HL-60/S4 (cell line): ENCODE results near the gene KHDC4.
"Not testable (repeated sequence)": the region's sequence is repeated elsewhere in the genome, so short reads cannot be mapped to it uniquely, and the experiment has no call there.

Source experiments
- in situ Hi-C: fragments of 300-500 bp; cut with MboI; formaldehyde crosslinking; loops from 2 replicates; pipeline ENCODE4 v1.14.3; 2022; ENCODE audit warnings: low sequenced_read_pairs

The KHDC4 gene

GRCh38 chr1:155910621-155911121 is 23.5 kb downstream of the KHDC4 start:
- in situ Hi-C loops = no loop called here

- in situ Hi-C loops = no loop called here
Observed at GRCh38 chr1:155909894-155910293, 24.3 kb downstream of the KHDC4 start.

- in situ Hi-C loops = no loop called here
Observed at GRCh38 chr1:155904261-155904660, 30.0 kb downstream of the KHDC4 start.

GRCh38 chr1:155900161-155900560 is 34.1 kb downstream of the KHDC4 start:
- in situ Hi-C loops = no loop called here

- in situ Hi-C loops = no loop called here
Observed at GRCh38 chr1:155899683-155900082, 34.5 kb downstream of the KHDC4 start.

- in situ Hi-C loops = no loop called here
Observed at GRCh38 chr1:155898888-155899287, 35.3 kb downstream of the KHDC4 start.

GRCh38 chr1:155897746-155898145 is 36.5 kb downstream of the KHDC4 start:
- in situ Hi-C loops = no loop called here

- in situ Hi-C loops = not testable (repeated sequence)
Observed at GRCh38 chr1:155896476-155896875, 37.7 kb downstream of the KHDC4 start.

- in situ Hi-C loops = not testable (repeated sequence)
Observed at GRCh38 chr1:155895617-155896016, 38.6 kb downstream of the KHDC4 start.

GRCh38 chr1:155893389-155894142 is 40.6 kb downstream of the KHDC4 start:
- in situ Hi-C loops = no loop called here

- in situ Hi-C loops = no loop called here
Observed at GRCh38 chr1:155892796-155893195, 41.4 kb downstream of the KHDC4 start.

- in situ Hi-C loops = no loop called here
Observed at GRCh38 chr1:155890251-155890650, 44.0 kb downstream of the KHDC4 start.

GRCh38 chr1:155889566-155889965 is 44.6 kb downstream of the KHDC4 start:
- in situ Hi-C loops = no loop called here

GRCh38 chr1:155888481-155888880 is 45.7 kb downstream of the KHDC4 start:
- in situ Hi-C loops = no loop called here

- in situ Hi-C loops = no loop called here
Observed at GRCh38 chr1:155884982-155885381, 49.2 kb downstream of the KHDC4 start.

- in situ Hi-C loops = no loop called here
Observed at GRCh38 chr1:155884031-155884960, 49.9 kb downstream of the KHDC4 start.

- in situ Hi-C loops = no loop called here
Observed at GRCh38 chr1:155882766-155883165, 51.4 kb downstream of the KHDC4 start.

GRCh38 chr1:155882235-155882634 is 52.0 kb downstream of the KHDC4 start:
- in situ Hi-C loops = no loop called here

GRCh38 chr1:155880950-155881349 is 53.3 kb downstream of the KHDC4 start:
- in situ Hi-C loops = no loop called here

- in situ Hi-C loops = no loop called here
Observed at GRCh38 chr1:155880251-155880650, 54.0 kb downstream of the KHDC4 start.

GRCh38 chr1:155877945-155878344 is 56.3 kb downstream of the KHDC4 start:
- in situ Hi-C loops = no loop called here

GRCh38 chr1:155873860-155874259 is 60.4 kb downstream of the KHDC4 start:
- in situ Hi-C loops = no loop called here
